Stomach smooth muscle (tissue), 2 donors: ENCODE measurements around the gene SMIM9.
"Not testable (repeated sequence)": the region's sequence is repeated elsewhere in the genome, so short reads cannot be mapped to it uniquely, and the experiment has no call there.

Experiments used
- H3K27ac ChIP-seq: one replicate; pipeline ENCODE4 v1.7.0; 2013; ENCODE audit warnings: mild to moderate bottlenecking, low read length, inconsistent platforms
- H3K27me3 ChIP-seq, 2 donors: one replicate each; pipeline ENCODE4 v1.7.0; 2013; ENCODE audit warnings: low read length in 2 of 2; ENCODE audit not compliant: insufficient read depth in 2 of 2, control insufficient read depth in 1 of 2
- H3K36me3 ChIP-seq, 2 donors: one replicate each; pipeline ENCODE4 v1.7.0; 2013; ENCODE audit warnings: low read length in 2 of 2; ENCODE audit not compliant: control insufficient read depth in 2 of 2, insufficient read depth in 2 of 2
- H3K4me1 ChIP-seq: one replicate; pipeline ENCODE4 v1.7.0; 2013; ENCODE audit warnings: low read length; ENCODE audit not compliant: control insufficient read depth, insufficient read depth
- H3K4me3 ChIP-seq, 2 donors: one replicate each; pipeline ENCODE4 v1.7.0; 2013; ENCODE audit warnings: low read length in 2 of 2
- H3K9ac ChIP-seq, 2 donors: one replicate each; pipeline ENCODE4 v1.7.0; 2013; ENCODE audit warnings: low read length in 2 of 2, mild to moderate bottlenecking in 1 of 2
- H3K9me3 ChIP-seq, 2 donors: one replicate each; pipeline ENCODE4 v1.7.0; 2013; ENCODE audit warnings: low read length in 2 of 2; ENCODE audit not compliant: control insufficient read depth in 2 of 2
- donor health status: healthy.
- donor health status: Pancreatic carcinoma.

Gene SMIM9

DNA sequence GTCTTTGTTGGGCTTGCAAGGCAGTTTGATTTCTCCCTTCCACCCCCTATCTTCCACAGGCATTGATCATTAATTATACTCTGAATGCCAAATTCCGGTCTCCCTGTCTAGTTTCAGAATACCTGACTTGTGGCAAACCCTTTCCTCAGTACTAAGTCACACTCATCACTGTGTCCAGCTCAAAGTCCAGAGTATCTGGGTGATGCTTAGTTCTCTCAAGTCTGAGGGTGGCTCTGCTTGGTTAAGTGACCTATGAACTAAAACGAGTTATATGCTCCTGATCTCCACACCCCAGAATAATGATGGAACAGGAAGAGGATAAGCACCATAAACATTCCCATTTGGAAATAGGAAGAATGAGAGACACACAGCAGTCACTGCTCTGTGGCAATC lies 6.5 kb downstream of the SMIM9 start:
- Histone ChIP-seq H3K9me3 (no peaks in the 10 kb centered on the region), H3K27ac (no peak overlapping the region), H3K36me3 (no peaks in the 10 kb centered on the region), H3K4me1 (no peaks in the 10 kb centered on the region), H3K4me3 (no peak overlapping the region), H3K27me3 (no peaks in the 10 kb centered on the region), H3K9ac (no peak overlapping the region)

DNA sequence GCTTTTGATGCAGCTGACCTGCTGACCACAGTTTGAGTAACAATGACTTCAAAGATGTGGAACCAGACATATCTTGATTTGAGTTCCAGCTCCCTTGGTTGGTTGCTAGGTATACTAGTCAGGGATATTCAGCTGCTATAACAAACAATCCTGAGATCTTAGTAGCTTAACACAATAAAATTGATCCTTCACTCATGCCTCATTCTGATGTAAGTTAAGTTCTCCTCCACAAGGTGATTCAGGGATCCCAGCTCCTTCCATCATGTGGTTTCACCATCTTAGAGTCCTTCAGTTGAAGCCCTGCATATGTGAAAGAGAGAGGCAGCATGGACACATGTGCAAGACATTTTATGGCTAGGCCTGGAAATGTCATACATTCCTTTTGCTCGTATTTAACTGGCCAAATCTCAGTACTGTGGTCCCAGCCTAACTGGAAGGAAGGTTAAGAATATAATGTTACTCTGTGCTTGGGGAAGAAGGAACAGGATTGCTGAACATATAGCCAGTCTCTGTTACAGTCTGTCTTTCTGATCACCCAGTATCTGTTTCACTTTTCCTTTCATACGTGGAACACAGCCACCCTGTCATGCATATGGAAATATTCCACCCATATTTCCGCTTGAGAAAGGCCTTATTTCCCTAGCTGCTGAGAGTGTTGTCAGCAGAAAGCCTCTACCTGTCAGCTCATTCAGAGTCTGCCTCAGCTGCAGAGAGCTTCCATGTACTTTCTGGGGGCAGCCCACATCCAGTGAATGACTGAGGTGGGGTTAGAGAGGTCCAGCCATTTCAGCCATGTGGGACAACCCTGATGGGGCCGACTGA lies 7.1 kb downstream of the SMIM9 start:
- Histone ChIP-seq H3K4me3 (no peak overlapping the region), H3K27me3 (no peaks in the 10 kb centered on the region), H3K27ac (no peak overlapping the region), H3K36me3 (no peaks in the 10 kb centered on the region), H3K9ac (no peak overlapping the region), H3K4me1 (no peaks in the 10 kb centered on the region), H3K9me3 (no peaks in the 10 kb centered on the region)

DNA sequence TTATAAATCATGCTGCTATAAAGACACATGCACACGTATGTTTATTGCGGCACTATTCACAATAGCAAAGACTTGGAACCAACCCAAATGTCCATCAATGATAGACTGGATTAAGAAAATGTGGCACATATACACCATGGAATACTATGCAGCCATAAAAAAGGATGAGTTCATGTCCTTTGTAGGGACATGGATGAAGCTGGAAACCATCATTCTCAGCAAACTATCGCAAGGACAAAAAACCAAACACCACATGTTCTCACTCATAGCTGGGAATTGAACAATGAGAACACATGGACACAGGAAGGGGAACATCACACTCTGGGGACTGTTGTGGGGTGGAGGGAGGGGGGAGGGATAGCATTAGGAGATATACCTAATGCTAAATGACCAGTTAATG lies 8.9 kb downstream of the SMIM9 start:
- not testable (repeated sequence) for H3K27ac ChIP-seq, H3K9ac ChIP-seq, H3K4me1 ChIP-seq, H3K4me3 ChIP-seq, H3K9me3 ChIP-seq, H3K27me3 ChIP-seq, H3K36me3 ChIP-seq

- Histone ChIP-seq H3K9ac (no peak overlapping the region), H3K9me3 (no peaks in the 10 kb centered on the region), H3K4me3 (no peak overlapping the region), H3K27ac (no peak overlapping the region), H3K4me1 (no peaks in the 10 kb centered on the region), H3K27me3 (no peaks in the 10 kb centered on the region), H3K36me3 (no peaks in the 10 kb centered on the region)
Observed at GRCh38 chrX:154824638-154825037, 9.8 kb downstream of the SMIM9 start.

GRCh38 chrX:154822029-154822428 lies 12.4 kb downstream of the SMIM9 start:
- no peaks in the 10 kb centered on the region for H3K9me3 ChIP-seq

DNA sequence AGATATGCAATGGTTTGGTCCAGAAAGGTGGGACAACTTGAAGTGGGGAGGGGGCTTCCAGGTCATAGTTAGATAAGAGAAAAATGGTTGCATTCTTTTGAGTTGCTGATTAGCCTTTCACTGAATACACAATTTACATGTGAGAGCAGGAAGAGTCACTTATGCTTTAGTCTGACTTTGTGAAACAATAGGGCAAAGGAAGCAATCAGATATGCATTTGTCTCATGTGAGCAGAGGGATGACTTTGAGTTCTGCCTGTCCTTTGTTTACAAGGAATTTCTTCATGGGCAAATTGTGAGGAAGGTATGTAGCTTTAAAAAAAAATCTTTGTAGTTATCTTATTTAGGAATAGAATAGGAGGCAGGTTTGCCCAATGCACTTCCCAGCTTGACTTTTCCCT lies 12.9 kb downstream of the SMIM9 start:
- H3K4me3 ChIP-seq, result no peak overlapping the region

More at GRCh38 chrX:154822029-154822428, 12.4 kb downstream of the SMIM9 start:
- Histone ChIP-seq H3K27ac (no peak overlapping the region), H3K4me1 (no peaks in the 10 kb centered on the region), H3K9ac (no peak overlapping the region), H3K36me3 (no peaks in the 10 kb centered on the region), H3K4me3 (no peak overlapping the region), H3K27me3 (no peaks in the 10 kb centered on the region)

GRCh38 chrX:154819771-154820341 lies 14.6 kb downstream of the SMIM9 start:
- no peak overlapping the region for H3K4me3 ChIP-seq
- no peaks in the 10 kb centered on the region for H3K9me3 ChIP-seq
- no peaks in the 10 kb centered on the region for H3K36me3 ChIP-seq
- H3K27ac ChIP-seq, result no peak overlapping the region
- H3K27me3 ChIP-seq, result no peaks in the 10 kb centered on the region
- no peaks in the 10 kb centered on the region for H3K4me1 ChIP-seq
- H3K9ac ChIP-seq, result no peak overlapping the region

More for the DNA sequence above, 12.9 kb downstream of the SMIM9 start:
- no peaks in the 10 kb centered on the region for H3K4me1 ChIP-seq
- no peaks in the 10 kb centered on the region for H3K27me3 ChIP-seq
- no peak overlapping the region for H3K9ac ChIP-seq
- no peaks in the 10 kb centered on the region for H3K36me3 ChIP-seq
- no peak overlapping the region for H3K27ac ChIP-seq
- no peaks in the 10 kb centered on the region for H3K9me3 ChIP-seq

DNA sequence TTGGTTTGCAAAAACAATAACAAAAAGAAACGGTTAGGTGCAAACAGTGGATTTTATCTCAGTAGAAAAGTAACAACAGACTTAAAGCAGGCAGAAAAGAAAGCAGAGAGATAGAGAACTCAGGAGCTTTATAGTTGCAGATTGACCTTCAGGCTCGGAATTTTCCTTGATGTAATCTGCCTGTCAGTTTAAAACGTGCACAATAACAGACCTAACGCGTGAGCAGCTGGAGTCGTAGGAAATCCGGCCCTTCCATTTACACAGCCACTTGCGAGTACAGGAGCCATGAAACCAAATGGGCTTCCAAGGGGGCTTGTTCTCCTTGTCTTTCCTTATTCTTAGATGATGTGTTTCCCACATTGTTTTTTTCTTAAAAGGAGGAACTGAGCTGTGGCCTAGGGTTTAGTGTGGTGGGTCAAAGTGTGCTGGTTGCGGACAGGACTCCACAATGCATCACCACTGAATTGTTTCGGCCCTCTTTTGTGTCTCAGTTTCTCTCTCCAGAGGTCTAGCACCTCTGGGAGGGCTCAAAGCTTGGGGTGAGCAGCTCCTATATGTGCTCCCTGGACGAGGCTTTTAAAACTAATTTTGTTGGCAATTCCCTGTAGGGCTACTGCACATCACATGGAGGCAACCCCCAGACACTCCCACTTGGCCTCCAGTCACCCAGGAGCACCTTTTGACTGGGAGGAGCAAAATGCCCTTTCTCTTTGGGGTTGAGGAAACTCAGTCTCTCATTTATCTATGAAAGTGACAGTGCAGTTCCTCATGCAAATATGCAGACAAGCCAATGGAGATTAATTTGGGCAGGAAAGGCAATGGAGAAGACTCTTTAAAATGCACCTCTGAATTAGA lies 15.3 kb downstream of the SMIM9 start:
- Histone ChIP-seq H3K27ac (no peak overlapping the region), H3K4me3 (no peak overlapping the region), H3K9me3 (no peaks in the 10 kb centered on the region), H3K4me1 (no peaks in the 10 kb centered on the region), H3K9ac (no peak overlapping the region), H3K27me3 (no peaks in the 10 kb centered on the region), H3K36me3 (no peaks in the 10 kb centered on the region)

DNA sequence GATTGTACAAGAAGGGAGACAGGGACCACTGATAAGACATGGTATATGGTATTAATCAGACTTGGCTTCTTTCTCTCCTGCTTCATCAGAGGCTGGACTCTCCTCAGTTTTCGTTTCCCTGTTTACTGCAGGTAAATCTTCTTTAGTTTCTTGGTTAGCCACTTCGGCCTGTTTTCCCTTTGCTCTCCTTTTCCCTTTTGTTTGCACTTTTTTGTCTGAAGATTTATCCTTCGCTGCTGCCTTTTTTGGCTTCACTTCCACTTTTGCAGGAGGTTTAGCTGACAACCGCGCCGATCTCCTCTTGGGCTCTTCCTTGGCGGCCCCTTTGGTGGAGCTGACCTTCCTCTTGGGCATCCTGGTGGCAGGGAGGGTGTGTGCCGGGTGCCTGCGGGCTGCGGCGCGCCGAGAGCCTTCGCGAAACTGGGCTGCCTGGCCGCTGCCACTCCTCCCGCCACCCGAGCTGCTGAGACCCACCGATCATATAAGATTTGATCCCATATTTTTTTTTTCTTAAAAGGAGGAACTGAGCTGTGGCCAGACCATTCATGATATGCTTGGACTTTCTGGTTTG lies 17.3 kb downstream of the SMIM9 start:
- not testable (repeated sequence) for H3K4me1 ChIP-seq, H3K9ac ChIP-seq, H3K27me3 ChIP-seq, H3K9me3 ChIP-seq, H3K4me3 ChIP-seq, H3K27ac ChIP-seq, H3K36me3 ChIP-seq

DNA sequence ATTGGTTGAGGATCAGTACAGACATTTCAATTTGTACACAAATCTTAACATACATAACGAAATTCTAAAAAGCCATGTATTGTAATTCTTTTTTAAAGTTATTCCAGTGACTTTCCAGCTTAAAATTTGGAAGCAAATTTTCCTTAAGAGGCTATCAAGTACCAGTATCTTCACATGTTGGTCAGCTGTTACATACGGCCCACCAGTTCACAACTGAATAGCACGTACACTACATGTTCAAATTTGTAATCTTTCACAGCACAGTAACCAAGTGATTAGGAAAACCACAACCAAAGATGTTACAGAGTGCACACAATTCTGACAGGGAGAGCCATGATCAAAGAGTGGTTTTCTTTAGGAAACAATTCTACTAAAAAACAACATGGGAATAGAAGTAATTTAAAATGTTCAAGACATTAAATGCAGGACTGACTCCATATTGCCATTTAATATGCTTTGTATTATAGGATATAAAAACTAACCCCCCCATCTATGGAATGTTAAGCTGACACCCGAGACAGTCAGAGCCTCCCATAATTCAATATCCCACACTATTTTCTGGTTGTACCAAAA lies 18.1 kb downstream of the SMIM9 start:
- H3K36me3 ChIP-seq, H3K27me3 ChIP-seq, H3K4me1 ChIP-seq, H3K9ac ChIP-seq, H3K27ac ChIP-seq, H3K4me3 ChIP-seq, H3K9me3 ChIP-seq: not testable (repeated sequence)
